GM19452 (cell line): ENCODE data around the gene DLG5.

Experiments used
- ATAC-seq: cut with Tn5 transposase; IDR thresholded peaks from one replicate; pipeline ENCODE4 v1.9.1; 2021; ENCODE audit not compliant: unreplicated experiment

The DLG5 gene

DNA sequence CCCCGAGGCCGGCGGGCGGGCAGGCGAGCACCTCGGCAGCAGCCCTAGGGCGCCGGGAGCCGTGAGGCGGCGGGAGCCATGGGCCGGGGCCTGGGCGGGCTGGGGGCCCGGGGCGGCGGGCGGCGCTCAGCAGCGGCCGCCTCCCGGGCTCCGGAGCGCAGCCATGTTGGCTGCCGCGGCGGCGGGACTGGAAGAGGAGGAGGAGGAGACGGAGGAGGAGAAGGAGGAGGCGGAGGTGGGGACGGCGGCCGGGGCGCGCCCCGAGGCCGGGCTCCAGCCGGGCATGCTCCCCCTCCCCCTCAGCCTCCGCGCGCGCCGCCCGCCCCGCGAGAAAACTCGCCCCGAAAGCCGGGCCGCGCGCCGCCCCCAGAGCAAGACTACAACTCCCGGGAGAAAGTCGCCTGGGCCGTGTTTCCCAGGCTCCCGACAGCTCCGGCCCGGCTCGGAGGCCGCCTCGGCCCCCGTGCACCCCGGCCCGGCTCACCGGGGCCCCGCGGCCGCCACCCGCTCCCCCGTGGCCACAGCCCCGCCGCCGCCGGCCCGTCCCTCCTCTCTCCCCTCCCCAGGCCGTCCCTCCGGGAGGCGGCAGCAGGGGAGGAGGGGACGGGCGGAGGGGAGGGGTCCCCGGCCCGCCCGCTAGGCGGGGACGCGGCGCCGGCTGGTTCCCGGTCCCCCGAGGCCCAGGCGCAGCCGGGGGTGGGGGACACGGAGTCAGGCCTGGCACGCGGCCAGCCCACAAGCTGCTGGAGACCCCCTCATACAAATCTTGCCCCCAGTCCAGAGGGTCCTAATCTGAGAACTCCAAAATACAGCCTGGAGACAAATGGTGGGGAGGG lies at the start of gene DLG5:
Gene DLG5, minus strand, starts transcription at position 190 of the 836 bp plus-strand sequence. CDS start 235 bp downstream, outside the sequence.
- ATAC-seq: no peak

- ATAC-seq: no peak
These were observed 48.6 kb upstream of the DLG5 start for GRCh38 chr10:77975086-77975666.

- ATAC-seq: no peak
These were observed 48.0 kb upstream of the DLG5 start for GRCh38 chr10:77974396-77975074.

DNA sequence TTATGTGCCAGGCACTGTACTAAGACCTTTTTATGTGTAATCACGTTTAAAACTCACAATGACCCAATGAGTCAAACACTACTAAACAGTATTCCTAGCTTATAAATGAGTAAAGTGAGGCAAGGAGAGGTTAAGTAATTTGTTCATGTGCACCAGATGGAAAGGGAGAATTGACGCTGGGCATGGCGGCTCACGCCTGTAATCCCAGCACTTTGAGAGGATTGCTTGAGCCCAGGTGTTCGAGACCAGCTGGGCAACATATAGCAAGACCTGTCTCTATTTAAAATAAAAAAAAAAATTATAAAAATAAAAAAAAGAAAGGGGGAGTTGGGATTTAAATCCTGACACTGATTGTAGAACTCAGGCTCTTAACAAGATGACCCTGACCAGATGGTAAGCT lies 46.7 kb upstream of the DLG5 start:
- no peak for ATAC-seq

DNA sequence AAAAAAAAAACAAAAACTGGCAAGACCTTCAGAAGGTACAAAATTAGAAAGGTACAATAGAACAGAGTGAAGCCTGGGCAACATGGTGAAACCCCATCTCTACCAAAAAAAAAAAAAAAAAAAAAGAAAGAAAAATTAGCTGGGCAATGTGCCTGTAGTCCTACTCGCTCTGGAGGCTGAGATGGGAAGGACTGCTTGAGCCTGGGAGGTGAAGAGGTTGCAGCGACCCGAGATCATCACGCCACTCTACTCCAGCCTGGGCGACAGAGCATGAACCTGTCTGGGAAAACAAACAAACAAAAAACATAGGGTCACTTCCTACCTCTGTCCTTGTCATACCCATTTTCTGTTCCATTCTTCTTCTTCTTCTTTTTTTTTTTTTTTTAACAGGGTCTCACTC lies 45.6 kb upstream of the DLG5 start:
- no peak for ATAC-seq

GRCh38 chr10:77971804-77972144 lies 45.2 kb upstream of the DLG5 start:
- ATAC-seq: no peak

GRCh38 chr10:77970869-77971803 lies 44.6 kb upstream of the DLG5 start:
- no peak for ATAC-seq

- ATAC-seq: no peak
These were observed 42.6 kb upstream of the DLG5 start for GRCh38 chr10:77969114-77969513.

DNA sequence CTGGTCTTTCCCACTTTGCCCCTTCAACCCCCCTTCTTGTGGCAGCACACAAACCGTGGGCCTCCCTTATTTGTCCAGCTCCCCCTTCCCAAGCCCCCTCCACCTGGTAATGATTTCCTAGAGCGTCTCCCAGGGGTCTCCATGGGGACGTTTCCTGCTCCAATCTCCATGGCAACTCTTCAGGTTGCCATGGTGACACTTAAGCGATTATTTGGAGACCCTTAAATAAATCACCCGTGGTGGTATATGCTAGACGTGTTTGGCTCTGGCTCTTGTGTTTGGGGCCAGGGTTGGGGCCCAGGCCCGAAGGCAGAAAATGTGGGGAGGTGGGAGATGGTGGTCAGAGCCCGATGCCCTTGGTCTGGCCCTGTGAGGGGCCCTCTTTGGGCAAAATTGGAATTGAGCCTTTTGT lies 41.1 kb upstream of the DLG5 start:
- no peak for ATAC-seq

- ATAC-seq: no peak
These were observed 38.7 kb upstream of the DLG5 start for GRCh38 chr10:77965294-77965693.

GRCh38 chr10:77964811-77965210 lies 38.3 kb upstream of the DLG5 start:
- ATAC-seq: no peak

- no peak for ATAC-seq
These were observed 37.3 kb upstream of the DLG5 start for GRCh38 chr10:77963901-77964300.

GRCh38 chr10:77962350-77963146 lies 36.0 kb upstream of the DLG5 start:
- ATAC-seq: no peak

GRCh38 chr10:77961668-77962067 lies 35.1 kb upstream of the DLG5 start:
- ATAC-seq: no peak

DNA sequence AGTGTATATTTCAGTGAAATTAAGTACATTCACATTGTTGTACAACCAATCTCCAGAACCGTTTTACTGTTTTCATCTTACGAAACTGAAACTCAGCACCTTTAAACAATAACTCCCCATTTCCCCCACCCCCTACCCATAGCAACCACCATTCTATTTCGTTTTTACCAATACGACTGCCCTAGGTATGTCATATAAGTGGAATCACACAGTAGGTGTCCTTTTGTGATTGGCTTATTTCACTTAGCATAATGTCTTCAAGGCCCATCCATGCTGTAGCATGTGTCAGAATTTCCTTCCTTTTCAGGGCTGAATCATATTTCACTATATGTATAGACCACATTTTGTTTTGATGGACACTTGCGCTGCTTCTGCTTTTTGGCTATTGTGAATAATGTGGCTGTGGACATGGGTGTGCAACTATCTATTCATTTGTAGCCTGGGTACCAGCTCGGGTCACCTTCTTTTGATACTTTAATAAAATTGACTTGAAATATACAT lies 34.3 kb upstream of the DLG5 start:
- ATAC-seq: no peak

DNA sequence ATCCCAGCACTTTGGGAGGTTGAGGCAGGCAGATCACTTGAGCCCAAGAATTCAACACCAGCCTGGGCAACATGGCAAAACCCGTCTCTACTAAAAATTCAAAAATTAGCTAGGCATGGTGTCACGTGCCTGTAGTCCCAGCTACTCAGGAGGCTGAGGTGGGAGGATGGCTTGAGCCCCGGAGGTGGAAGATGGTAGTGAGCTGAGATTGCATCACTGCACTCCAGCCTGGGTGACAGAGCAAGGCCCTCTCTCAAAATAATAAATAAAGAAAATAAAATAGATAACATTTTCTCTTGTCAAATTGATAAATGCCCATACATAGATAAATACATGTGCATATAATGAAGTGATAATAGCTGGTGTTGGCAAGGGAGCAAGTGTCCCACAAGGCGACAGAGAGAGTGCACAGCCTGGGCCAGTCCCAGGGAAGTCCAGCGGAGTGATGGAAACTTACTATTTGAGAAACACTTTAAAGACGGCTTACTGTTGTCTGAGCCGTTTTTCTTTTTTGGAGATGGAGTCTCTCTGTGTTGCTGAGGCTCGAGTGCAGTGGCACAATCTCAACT lies 33.4 kb upstream of the DLG5 start:
- no peak for ATAC-seq

- ATAC-seq: no peak
These were observed 32.8 kb upstream of the DLG5 start for GRCh38 chr10:77959384-77959783.

GRCh38 chr10:77955136-77955535 lies 28.6 kb upstream of the DLG5 start:
- no peak for ATAC-seq

GRCh38 chr10:77949167-77949566 lies 22.6 kb upstream of the DLG5 start:
- no peak for ATAC-seq

- ATAC-seq: no peak
These were observed 19.5 kb upstream of the DLG5 start for GRCh38 chr10:77946084-77946483.
